PFSK-1 (cell line): ENCODE results near the gene FAR1.

Source experiments
- POLR2AphosphoS5 ChIP-seq: IDR thresholded peaks from 2 replicates; pipeline ENCODE4 v1.6.1; 2012; ENCODE audit warnings: low read depth, mild to moderate bottlenecking, control low read depth, low read length, moderate library complexity
- REST ChIP-seq, 2 experiments: IDR thresholded peaks; 2 replicates each; pipeline versions ENCODE4 v1.6.1 to v1.8.0; 2011 to 2012; ENCODE audit warnings: low read depth in 2 of 2, low read length in 2 of 2, control low read depth in 1 of 2, inconsistent platforms in 1 of 2, mild to moderate bottlenecking in 1 of 2, moderate library complexity in 1 of 2; ENCODE audit not compliant: insufficient read depth in 1 of 2
- SIN3A ChIP-seq: IDR thresholded peaks from 2 replicates; pipeline ENCODE4 v1.6.1; 2012; ENCODE audit warnings: mild to moderate bottlenecking, low read length, moderate library complexity, borderline replicate concordance; ENCODE audit not compliant: insufficient read depth

GRCh38 chr11:13777341-13777985 is 109.0 kb downstream of the FAR1 start:
- TF ChIP-seq REST (IDR thresholded peaks at IDR 0.05; ENCODE audit: insufficient read depth in 1 of 2, low read depth in 2 of 2, low read length in 2 of 2): no peak
- no peak for TF ChIP-seq POLR2AphosphoS5
- no peak for TF ChIP-seq SIN3A
